ENCODE results near the gene AHDC1.

The AHDC1 gene

GRCh38 chr1:27574871-27575831 is 28.8 kb downstream of the AHDC1 start:
- no peak for DNase-seq

GRCh38 chr1:27574001-27574781 is 29.8 kb downstream of the AHDC1 start:
- no peak for DNase-seq

- DNase-seq: no peak
Observed at GRCh38 chr1:27572679-27573426, 31.1 kb downstream of the AHDC1 start.

- DNase-seq: no peak
Observed at GRCh38 chr1:27572019-27572678, 31.8 kb downstream of the AHDC1 start.

- no peak for DNase-seq
Observed at GRCh38 chr1:27571439-27572018, 32.4 kb downstream of the AHDC1 start.

GRCh38 chr1:27570784-27571183 is 33.2 kb downstream of the AHDC1 start:
- DNase-seq: no peak

- DNase-seq: no peak
Observed at GRCh38 chr1:27570356-27570755, 33.6 kb downstream of the AHDC1 start.

- no peak for DNase-seq
Observed at GRCh38 chr1:27569506-27570291, 34.2 kb downstream of the AHDC1 start.

- no peak for DNase-seq
Observed at GRCh38 chr1:27569088-27569460, 34.9 kb downstream of the AHDC1 start.

- DNase-seq: peak; percentile 77 to 85 (median 82)
Observed at GRCh38 chr1:27568300-27569087, 35.5 kb downstream of the AHDC1 start.

- no peak for DNase-seq
Observed at GRCh38 chr1:27567971-27568299, 36.0 kb downstream of the AHDC1 start.

- no peak for DNase-seq
Observed at GRCh38 chr1:27567146-27567526, 36.8 kb downstream of the AHDC1 start.

- DNase-seq: no peak
Observed at GRCh38 chr1:27566462-27567145, 37.3 kb downstream of the AHDC1 start.

GRCh38 chr1:27564710-27565649 is 39.0 kb downstream of the AHDC1 start:
- no peak for DNase-seq

- DNase-seq: no peak
Observed at GRCh38 chr1:27563591-27564471, 40.1 kb downstream of the AHDC1 start.

GRCh38 chr1:27563341-27563590 is 40.7 kb downstream of the AHDC1 start:
- no peak for DNase-seq

GRCh38 chr1:27562534-27563340 is 41.2 kb downstream of the AHDC1 start:
- DNase-seq: no peak

Data from activated CD4-positive, CD25-positive, alpha-beta regulatory T cell (primary cell).